Kidney epithelial cell (primary cell): Measurements from ENCODE around the gene CCDC112. TPM values are rescaled to one million over a fixed set of nuclear protein-coding genes. Genes with fewer than 3 reads are reported as not detected.

Source experiments
- DNase-seq: peaks from one replicate; pipeline ENCODE4 v3.0.0-alpha.2; 2010; ENCODE audit warnings: low read depth
- H3K27me3 ChIP-seq: 2 replicates; pipeline ENCODE4 v1.6.0; 2011; ENCODE audit warnings: low read length; ENCODE audit not compliant: control insufficient read depth, insufficient read depth
- H3K36me3 ChIP-seq: 2 replicates; pipeline ENCODE4 v1.5.1; 2011; ENCODE audit warnings: low read length; ENCODE audit not compliant: control insufficient read depth, insufficient read depth
- H3K4me3 ChIP-seq: 2 replicates; pipeline ENCODE4 v1.5.1; 2011; ENCODE audit warnings: low read depth, mild to moderate bottlenecking, control low read depth, low read length
- CTCF ChIP-seq: IDR thresholded peaks from 2 replicates; pipeline ENCODE4 v1.5.1; 2011; ENCODE audit warnings: mild to moderate bottlenecking, moderate library complexity, low read length, control low read depth, inconsistent platforms; ENCODE audit not compliant: insufficient read depth, poor library complexity, severe bottlenecking
- total RNA-seq: library from RNA; depleted of rRNA; stranded (reverse); fragments of >200 nt; gene quantifications from 2 replicates; pipeline ENCODE4 v1.2.3, GENCODE V29; 2015

The CCDC112 gene
- total RNA-seq, 1 donor from 2014 or later: 22.2 TPM

GRCh38 chr5:115282131-115282530 is 14.3 kb downstream of the CCDC112 start:
- Histone ChIP-seq H3K36me3 (no peaks in the 10 kb centered on the region), H3K4me3 (no peak overlapping the region), H3K27me3 (no peaks in the 10 kb centered on the region)
- no peak for DNase-seq
- no peak for TF ChIP-seq CTCF

GRCh38 chr5:115274584-115274983 is 21.9 kb downstream of the CCDC112 start:
- DNase-seq: no peak
- Histone ChIP-seq H3K4me3 (no peak overlapping the region), H3K27me3 (no peaks in the 10 kb centered on the region)

GRCh38 chr5:115272297-115272958 is 24.0 kb downstream of the CCDC112 start:
- no peak for TF ChIP-seq CTCF
- DNase-seq: no peak
- Histone ChIP-seq H3K27me3 (no peaks in the 10 kb centered on the region), H3K4me3 (no peak overlapping the region), H3K36me3 (no peaks in the 10 kb centered on the region)

More at GRCh38 chr5:115274584-115274983, 21.9 kb downstream of the CCDC112 start:
- no peak for TF ChIP-seq CTCF
- no peaks in the 10 kb centered on the region for H3K36me3 ChIP-seq

DNA sequence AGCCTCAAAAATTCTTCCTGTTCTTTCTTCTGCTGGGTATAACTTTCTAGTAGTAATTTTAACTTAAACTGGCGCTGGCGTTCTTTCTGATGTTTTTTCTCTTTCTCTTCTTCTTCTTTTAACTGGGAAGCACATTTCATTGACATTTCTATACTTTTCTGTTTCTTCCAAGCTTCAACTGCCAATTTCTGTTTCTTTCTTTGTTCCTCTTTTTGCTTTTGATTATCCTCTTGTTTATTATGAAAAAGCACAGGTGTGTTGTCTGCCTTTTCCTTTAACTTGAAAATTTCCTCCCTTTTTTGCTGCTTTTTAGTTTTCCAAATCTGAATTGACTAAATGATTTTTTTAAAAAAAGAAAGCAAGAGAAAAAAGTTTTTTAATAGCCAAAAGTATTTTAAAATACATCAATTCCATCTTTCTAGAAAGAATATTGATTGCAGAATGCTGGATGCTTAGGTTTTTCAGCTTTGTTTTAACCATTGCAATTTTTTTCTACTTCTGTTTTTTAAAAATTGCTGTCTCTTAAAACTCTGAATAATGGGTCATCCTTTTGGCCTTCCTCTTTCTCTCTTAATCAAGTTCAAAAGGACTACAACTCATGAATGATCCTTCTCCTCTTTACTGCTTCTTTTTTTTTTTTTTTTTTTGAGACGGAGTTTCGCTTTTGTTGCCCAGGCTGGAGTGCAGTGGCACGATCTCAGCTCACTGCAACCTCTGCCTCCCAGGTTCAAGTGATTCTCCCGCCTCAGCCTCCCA is 25.0 kb downstream of the CCDC112 start:
- TF ChIP-seq CTCF: no peak
- DNase-seq: no peak

DNA sequence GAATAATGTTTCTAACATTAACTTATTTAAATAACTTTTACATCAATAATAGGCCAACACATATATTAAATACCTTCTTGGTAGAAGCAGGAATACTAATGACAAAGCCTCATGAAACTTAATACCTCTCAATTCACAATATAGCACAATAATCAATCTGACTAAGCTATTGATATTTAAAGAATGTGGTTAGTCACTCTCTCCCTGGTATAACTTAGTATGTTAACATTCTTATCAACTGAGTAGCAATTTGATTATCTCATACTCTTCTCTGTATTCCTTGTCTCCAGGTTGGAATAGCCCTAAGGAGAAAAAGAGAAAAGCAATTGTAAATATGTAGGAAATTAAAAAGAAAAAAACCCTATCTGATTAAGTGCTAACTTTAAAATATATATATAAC is 28.8 kb downstream of the CCDC112 start:
- DNase-seq: no peak
- TF ChIP-seq CTCF: no peak
- H3K27me3 ChIP-seq: no peaks in the 10 kb centered on the region

More for the DNA sequence above, 25.0 kb downstream of the CCDC112 start:
- Histone ChIP-seq H3K4me3 (no peak overlapping the region), H3K36me3 (no peaks in the 10 kb centered on the region), H3K27me3 (no peaks in the 10 kb centered on the region)

More for the DNA sequence above, 28.8 kb downstream of the CCDC112 start:
- Histone ChIP-seq H3K36me3 (no peaks in the 10 kb centered on the region), H3K4me3 (no peak overlapping the region)
